Hepatocyte (in vitro differentiated cells): ENCODE data around the gene BACH1. TPM values are rescaled to one million over a fixed set of nuclear protein-coding genes. Genes with fewer than 3 reads are reported as not detected.
"Not testable (repeated sequence)": the region's sequence is repeated elsewhere in the genome, so short reads cannot be mapped to it uniquely, and the experiment has no call there.

ENCODE experiments used
- DNase-seq: peaks from one replicate; pipeline ENCODE4 v3.0.0-alpha.2; 2016; ENCODE audit warnings: low spot score
- H2AFZ ChIP-seq: fragments of 200-600 bp; sonication (generic); 2 replicates; pipeline ENCODE4 v1.6.0; 2016; ENCODE audit warnings: antibody characterized with exemption, mild to moderate bottlenecking
- H3K27ac ChIP-seq: fragments of 200-600 bp; sonication (generic); 2 replicates; pipeline ENCODE4 v1.5.1; 2016; ENCODE audit warnings: mild to moderate bottlenecking
- H3K27me3 ChIP-seq: fragments of 200-600 bp; sonication (generic); 2 replicates; pipeline ENCODE4 v1.6.1; 2016
- H3K36me3 ChIP-seq: fragments of 200-600 bp; sonication (generic); replicated peaks from 2 replicates; pipeline ENCODE4 v1.5.1; 2016; ENCODE audit warnings: low read depth; ENCODE audit not compliant: insufficient read depth
- H3K4me1 ChIP-seq: fragments of 200-600 bp; sonication (generic); 2 replicates; pipeline ENCODE4 v1.5.1; 2016; ENCODE audit warnings: mild to moderate bottlenecking, moderate library complexity; ENCODE audit not compliant: insufficient read depth
- H3K4me2 ChIP-seq: fragments of 200-600 bp; sonication (generic); 2 replicates; pipeline ENCODE4 v1.6.0; 2016
- H3K4me3 ChIP-seq: fragments of 200-600 bp; sonication (generic); 2 replicates; pipeline ENCODE4 v1.5.1; 2016; ENCODE audit warnings: mild to moderate bottlenecking
- H3K79me2 ChIP-seq: fragments of 200-600 bp; sonication (generic); 2 replicates; pipeline ENCODE4 v1.6.0; 2017; ENCODE audit warnings: mild to moderate bottlenecking
- H3K9me2 ChIP-seq: fragments of 200-600 bp; sonication (generic); replicated peaks from 2 replicates; pipeline ENCODE4 v1.6.0; 2017; ENCODE audit warnings: mild to moderate bottlenecking; ENCODE audit not compliant: insufficient read depth
- H3K9me3 ChIP-seq: fragments of 200-600 bp; sonication (generic); 2 replicates; pipeline ENCODE4 v1.5.1; 2016; ENCODE audit warnings: low read depth, mild to moderate bottlenecking
- H4K20me1 ChIP-seq: fragments of 200-600 bp; sonication (generic); 2 replicates; pipeline ENCODE4 v1.6.0; 2016; ENCODE audit warnings: mild to moderate bottlenecking; ENCODE audit not compliant: insufficient read depth, poor library complexity, severe bottlenecking
- EZH2 ChIP-seq: fragments of 200-600 bp; sonication (generic); IDR thresholded peaks from 2 replicates; pipeline ENCODE4 v1.6.1; 2016; ENCODE audit warnings: antibody characterized with exemption, mild to moderate bottlenecking, borderline replicate concordance
- EZH2phosphoT487 ChIP-seq: fragments of 200-600 bp; sonication (generic); IDR thresholded peaks from one replicate; pipeline ENCODE4 v1.6.1; 2018; ENCODE audit warnings: antibody characterized with exemption, mild to moderate bottlenecking, low read depth, moderate library complexity; ENCODE audit not compliant: unreplicated experiment, severe bottlenecking
- WGBS: methylation state at CpG from one replicate; pipeline ENCODE4 v1.1.6; 2016; ENCODE audit warnings: low lambda C conversion rate; ENCODE audit errors: missing lambda C conversion rate; 5-methylcytosine and 5-hydroxymethylcytosine counted together
- polyA plus RNA-seq: library from polyadenylated mRNA; unstranded; fragments of >200 nt; fragmentation: Nextera tagmentation; extraction: Ambion mirVana; gene quantifications from 2 replicates; pipeline ENCODE4 v1.2.1, GENCODE V29; 2016
- total RNA-seq: library from RNA; depleted of rRNA; stranded (reverse); fragments of >200 nt; gene quantifications from 2 replicates; pipeline ENCODE4 v1.2.3, GENCODE V29; 2014
- TF ChIP-seq, protein P1 (sequence below): fragments of 200-600 bp; sonication (generic); IDR thresholded peaks from 2 replicates; pipeline ENCODE4 v1.5.1; 2016; ENCODE audit warnings: antibody characterized with exemption, mild to moderate bottlenecking; ENCODE audit not compliant: poor library complexity

The BACH1 gene
- total RNA-seq (69.8 and 79.8 TPM in 2 replicates), polyA plus RNA-seq (19.7 and 21.5 TPM in 2 replicates)

DNA sequence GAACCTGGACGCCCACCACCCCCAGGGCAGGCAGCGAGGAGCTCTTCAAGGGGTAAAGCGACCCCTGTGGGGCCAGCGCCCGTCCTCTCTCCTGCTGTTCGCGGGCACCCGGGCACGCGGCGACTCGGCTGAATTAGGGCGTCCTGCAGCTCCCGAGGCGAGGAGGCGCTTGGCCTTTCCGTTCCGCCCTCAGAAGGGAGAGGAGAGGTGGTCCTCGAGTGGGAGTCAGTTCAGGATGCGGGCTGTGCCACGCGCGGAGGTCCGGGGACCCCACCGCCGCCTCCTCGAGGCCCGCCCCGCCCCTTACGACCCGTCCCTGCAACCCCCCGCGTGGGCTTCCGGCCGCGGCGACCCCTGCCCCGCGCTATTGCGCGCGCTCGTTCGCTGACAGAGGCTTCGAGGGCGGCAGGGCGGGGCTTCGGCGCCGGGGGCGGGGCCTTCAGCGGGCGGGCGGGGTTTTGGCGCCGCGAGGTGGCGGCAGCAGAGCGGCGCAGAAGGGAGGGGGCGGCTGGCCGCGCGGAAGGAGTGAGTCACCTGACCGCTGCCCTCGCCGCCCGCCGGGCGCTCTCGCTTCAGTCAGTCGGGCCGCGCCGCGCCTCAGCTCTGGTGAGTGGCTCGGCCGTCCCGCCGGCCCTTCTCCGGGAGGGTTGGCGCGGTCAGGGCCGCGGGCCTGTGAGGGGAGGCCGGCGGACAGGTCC, at the start of gene BACH1:
BACH1 (plus strand) TSS at position 575 of the 698 bp plus-strand sequence. CDS start 22,359 bp downstream, outside the sequence.
- H3K4me1 ChIP-seq: peaks cover 30% of the 10 kb centered on the region
- peak within 1 kb of the TSS; percentile 99 for H3K27ac ChIP-seq
- H3K36me3 ChIP-seq: no peaks in the 10 kb centered on the region
- peaks cover 32% of the 10 kb centered on the region for H4K20me1 ChIP-seq
- WGBS: 4% methylated on average over 29 of the region's 87 CpGs
- peak within 1 kb of the TSS; percentile 81 for H2AFZ ChIP-seq
- H3K4me2 ChIP-seq: peak within 1 kb of the TSS; percentile 91
- no peaks in the 10 kb centered on the region for H3K27me3 ChIP-seq
- peak; percentile 98 for DNase-seq
- H3K9me2 ChIP-seq: no peaks in the 10 kb centered on the region
- H3K79me2 ChIP-seq: peaks cover 45% of the 10 kb centered on the region
- H3K4me3 ChIP-seq: peak within 1 kb of the TSS; percentile 93
- TF ChIP-seq, protein P1, sequence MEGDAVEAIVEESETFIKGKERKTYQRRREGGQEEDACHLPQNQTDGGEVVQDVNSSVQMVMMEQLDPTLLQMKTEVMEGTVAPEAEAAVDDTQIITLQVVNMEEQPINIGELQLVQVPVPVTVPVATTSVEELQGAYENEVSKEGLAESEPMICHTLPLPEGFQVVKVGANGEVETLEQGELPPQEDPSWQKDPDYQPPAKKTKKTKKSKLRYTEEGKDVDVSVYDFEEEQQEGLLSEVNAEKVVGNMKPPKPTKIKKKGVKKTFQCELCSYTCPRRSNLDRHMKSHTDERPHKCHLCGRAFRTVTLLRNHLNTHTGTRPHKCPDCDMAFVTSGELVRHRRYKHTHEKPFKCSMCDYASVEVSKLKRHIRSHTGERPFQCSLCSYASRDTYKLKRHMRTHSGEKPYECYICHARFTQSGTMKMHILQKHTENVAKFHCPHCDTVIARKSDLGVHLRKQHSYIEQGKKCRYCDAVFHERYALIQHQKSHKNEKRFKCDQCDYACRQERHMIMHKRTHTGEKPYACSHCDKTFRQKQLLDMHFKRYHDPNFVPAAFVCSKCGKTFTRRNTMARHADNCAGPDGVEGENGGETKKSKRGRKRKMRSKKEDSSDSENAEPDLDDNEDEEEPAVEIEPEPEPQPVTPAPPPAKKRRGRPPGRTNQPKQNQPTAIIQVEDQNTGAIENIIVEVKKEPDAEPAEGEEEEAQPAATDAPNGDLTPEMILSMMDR: peak; percentile 48
- TF ChIP-seq EZH2 (no peak), EZH2phosphoT487 (no peak)
- H3K9me3 ChIP-seq: no peaks in the 10 kb centered on the region

GRCh38 chr21:29249289-29249688, 49.4 kb upstream of the BACH1 start:
- H3K9me3 ChIP-seq: not testable (repeated sequence)

GRCh38 chr21:29250636-29251035, 48.1 kb upstream of the BACH1 start:
- Histone ChIP-seq H3K9me2 (no peaks in the 10 kb centered on the region), H3K27me3 (no peaks in the 10 kb centered on the region), H4K20me1 (no peaks in the 10 kb centered on the region), H2AFZ (no peak overlapping the region), H3K4me2 (no peak overlapping the region), H3K79me2 (no peaks in the 10 kb centered on the region), H3K4me3 (no peak overlapping the region), H3K36me3 (no peaks in the 10 kb centered on the region), H3K9me3 (no peaks in the 10 kb centered on the region), H3K4me1 (no peaks in the 10 kb centered on the region), H3K27ac (no peak overlapping the region)
- DNase-seq: no peak
- no peak for TF ChIP-seq EZH2
- TF ChIP-seq, protein P1: no peak
- TF ChIP-seq EZH2phosphoT487: no peak
- 90% methylated on average over 5 of the region's 5 CpGs for WGBS

More at GRCh38 chr21:29249289-29249688, 49.4 kb upstream of the BACH1 start:
- H3K27me3 ChIP-seq, H2AFZ ChIP-seq, H3K4me2 ChIP-seq, H3K9me2 ChIP-seq, H3K27ac ChIP-seq, H3K79me2 ChIP-seq, DNase-seq, H3K4me3 ChIP-seq, H4K20me1 ChIP-seq, H3K4me1 ChIP-seq, H3K36me3 ChIP-seq: not testable (repeated sequence)

GRCh38 chr21:29253861-29254260, 44.9 kb upstream of the BACH1 start:
- not testable (repeated sequence) for H3K4me1 ChIP-seq, H4K20me1 ChIP-seq, H3K4me2 ChIP-seq, H3K79me2 ChIP-seq, H2AFZ ChIP-seq, H3K27ac ChIP-seq, H3K27me3 ChIP-seq, H3K9me2 ChIP-seq, H3K4me3 ChIP-seq, H3K9me3 ChIP-seq, DNase-seq, H3K36me3 ChIP-seq
